Ishikawa (cell line): Measurements from ENCODE around the gene RMI2.

ENCODE experiments used
- CEBPB ChIP-seq: IDR thresholded peaks from 2 replicates; pipeline ENCODE4 v1.6.1; 2012
- CREB1 ChIP-seq: IDR thresholded peaks from 2 replicates; pipeline ENCODE4 v1.6.1; 2012; ENCODE audit warnings: low read depth
- EGR1 ChIP-seq: IDR thresholded peaks from 2 replicates; pipeline ENCODE4 v1.6.1; 2012
- EP300 ChIP-seq: IDR thresholded peaks from 2 replicates; pipeline ENCODE4 v1.6.1; 2012; ENCODE audit warnings: borderline replicate concordance
- FOXM1 ChIP-seq: IDR thresholded peaks from 2 replicates; pipeline ENCODE4 v1.6.1; 2012; ENCODE audit warnings: low read depth, borderline replicate concordance
- NFIC ChIP-seq: IDR thresholded peaks from 2 replicates; pipeline ENCODE4 v1.6.1; 2012
- RAD21 ChIP-seq: IDR thresholded peaks from 2 replicates; pipeline ENCODE4 v1.6.1; 2012; ENCODE audit warnings: low read depth
- TAF1 ChIP-seq: IDR thresholded peaks from 2 replicates; pipeline ENCODE4 v1.6.1; 2012; ENCODE audit warnings: low read depth, mild to moderate bottlenecking
- TCF12 ChIP-seq: IDR thresholded peaks from 2 replicates; pipeline ENCODE4 v1.6.1; 2012; ENCODE audit warnings: low read depth
- TEAD4 ChIP-seq: IDR thresholded peaks from 2 replicates; pipeline ENCODE4 v1.6.1; 2012
- YY1 ChIP-seq: IDR thresholded peaks from 2 replicates; pipeline ENCODE4 v1.6.1; 2012; ENCODE audit warnings: low read depth
- ZBTB7A ChIP-seq: IDR thresholded peaks from 2 replicates; pipeline ENCODE4 v1.6.1; 2012; ENCODE audit warnings: low read depth
- TF ChIP-seq, protein P1 (sequence below): IDR thresholded peaks from 2 replicates; pipeline ENCODE4 v1.6.1; 2012
- TF ChIP-seq, protein P2 (sequence below): IDR thresholded peaks from 2 replicates; pipeline ENCODE4 v1.6.1; 2012
- TF ChIP-seq, protein P3 (sequence below): IDR thresholded peaks from 2 replicates; pipeline ENCODE4 v1.6.1; 2012; ENCODE audit warnings: low read depth, mild to moderate bottlenecking

The RMI2 gene

DNA sequence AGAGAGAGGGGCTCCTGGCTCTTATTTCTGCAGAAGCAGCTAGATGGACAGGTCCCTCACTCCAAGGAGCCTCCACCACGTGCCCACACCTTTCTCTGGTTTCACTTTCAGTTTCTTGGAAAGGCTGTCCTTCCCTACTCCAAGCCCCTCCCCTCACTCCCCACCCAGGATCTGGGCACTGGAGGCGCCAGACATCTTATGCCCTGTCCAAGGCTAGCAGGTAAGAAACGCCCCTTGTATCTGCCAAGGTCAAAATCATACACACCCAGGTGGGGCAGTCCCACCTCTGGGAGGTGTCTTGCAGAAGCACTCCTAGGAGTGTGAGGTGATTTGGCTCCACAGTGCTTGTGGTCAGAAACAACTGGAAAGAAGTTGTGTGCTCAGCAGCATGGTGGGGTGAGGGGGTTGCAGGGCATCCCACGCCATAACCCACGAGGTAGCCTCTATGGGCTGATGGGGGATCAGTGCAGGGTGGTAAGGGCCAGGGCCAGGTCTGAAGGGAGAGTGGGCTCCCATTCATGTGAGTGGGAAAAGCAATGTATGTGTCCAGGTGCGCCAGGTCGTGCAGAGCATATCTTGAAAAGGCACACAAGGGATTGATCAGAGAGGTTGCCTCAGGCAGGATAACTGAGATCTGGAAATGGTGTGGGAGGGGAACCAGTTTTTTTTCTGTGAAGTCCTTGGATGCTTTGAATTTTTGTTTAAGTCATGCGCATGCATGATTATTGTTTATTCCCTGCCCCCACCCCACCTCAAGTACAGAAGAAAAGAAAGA, 32.4 kb upstream of the RMI2 start:
- no peak for TF ChIP-seq RAD21
- TF ChIP-seq YY1, result 0 out of 2 replicates have a peak, but pooled peaks have one; percentile 24
- TF ChIP-seq, protein P1, sequence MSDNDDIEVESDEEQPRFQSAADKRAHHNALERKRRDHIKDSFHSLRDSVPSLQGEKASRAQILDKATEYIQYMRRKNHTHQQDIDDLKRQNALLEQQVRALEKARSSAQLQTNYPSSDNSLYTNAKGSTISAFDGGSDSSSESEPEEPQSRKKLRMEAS, result peak; percentile 97
- no peak for TF ChIP-seq NFIC
- peak; percentile 87 for TF ChIP-seq TEAD4
- TF ChIP-seq EP300, result peak; percentile 69; the same call in 1 of the 2 replicates
- TF ChIP-seq CEBPB, result no peak
- peak; percentile 54; the same call in 1 of the 2 replicates for TF ChIP-seq ZBTB7A
- TF ChIP-seq, protein P2, sequence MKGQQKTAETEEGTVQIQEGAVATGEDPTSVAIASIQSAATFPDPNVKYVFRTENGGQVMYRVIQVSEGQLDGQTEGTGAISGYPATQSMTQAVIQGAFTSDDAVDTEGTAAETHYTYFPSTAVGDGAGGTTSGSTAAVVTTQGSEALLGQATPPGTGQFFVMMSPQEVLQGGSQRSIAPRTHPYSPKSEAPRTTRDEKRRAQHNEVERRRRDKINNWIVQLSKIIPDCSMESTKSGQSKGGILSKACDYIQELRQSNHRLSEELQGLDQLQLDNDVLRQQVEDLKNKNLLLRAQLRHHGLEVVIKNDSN, result peak; percentile 91
- no peak for TF ChIP-seq TAF1
- no peak for TF ChIP-seq EGR1
- no peak for TF ChIP-seq FOXM1
- TF ChIP-seq TCF12, result peak; percentile 41; the same call in 1 of the 2 replicates

DNA sequence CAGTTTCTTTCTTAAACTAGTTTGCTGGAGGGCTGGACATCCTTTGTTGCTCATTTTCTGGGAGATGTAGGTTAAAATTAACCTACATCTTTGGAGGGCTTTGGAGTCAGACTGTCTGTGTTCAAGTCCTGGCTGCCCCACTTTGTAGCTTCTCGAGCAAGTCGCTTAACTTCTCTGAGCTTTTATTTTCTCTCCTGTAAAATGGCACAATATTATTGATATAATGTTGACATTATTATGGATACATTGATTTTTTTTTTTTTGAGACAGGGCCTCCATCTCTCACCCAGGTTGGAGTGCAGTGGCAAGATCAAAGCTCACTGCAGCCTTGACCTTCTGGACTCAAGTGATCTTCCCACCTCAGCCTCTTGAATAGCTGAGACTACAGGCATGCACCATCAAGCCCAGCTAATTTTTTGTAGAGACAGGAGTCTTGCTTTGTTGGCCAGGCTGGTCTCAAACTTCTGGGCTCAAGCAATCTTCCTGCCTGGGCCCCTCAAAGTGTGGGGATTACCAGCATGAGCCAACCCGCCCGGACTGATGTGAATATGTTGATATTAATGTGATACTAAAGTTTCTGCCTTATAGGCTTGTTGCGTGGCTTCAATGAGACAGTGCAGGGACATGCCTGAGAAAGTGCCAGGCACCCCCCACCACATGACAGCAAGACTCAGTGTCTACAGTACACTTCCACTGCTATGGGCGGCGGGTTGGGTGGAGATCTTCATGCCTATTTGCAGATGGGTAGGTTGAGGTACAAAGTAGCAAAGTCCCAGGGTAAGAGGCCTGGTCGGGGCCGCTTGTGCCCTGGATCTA, 31.6 kb upstream of the RMI2 start:
- TF ChIP-seq CEBPB (no peak), TAF1 (no peak), TEAD4 (no peak), CREB1 (no peak), RAD21 (no peak), ZBTB7A (no peak), EGR1 (no peak), YY1 (no peak)
- TF ChIP-seq, protein P1, result no peak

DNA sequence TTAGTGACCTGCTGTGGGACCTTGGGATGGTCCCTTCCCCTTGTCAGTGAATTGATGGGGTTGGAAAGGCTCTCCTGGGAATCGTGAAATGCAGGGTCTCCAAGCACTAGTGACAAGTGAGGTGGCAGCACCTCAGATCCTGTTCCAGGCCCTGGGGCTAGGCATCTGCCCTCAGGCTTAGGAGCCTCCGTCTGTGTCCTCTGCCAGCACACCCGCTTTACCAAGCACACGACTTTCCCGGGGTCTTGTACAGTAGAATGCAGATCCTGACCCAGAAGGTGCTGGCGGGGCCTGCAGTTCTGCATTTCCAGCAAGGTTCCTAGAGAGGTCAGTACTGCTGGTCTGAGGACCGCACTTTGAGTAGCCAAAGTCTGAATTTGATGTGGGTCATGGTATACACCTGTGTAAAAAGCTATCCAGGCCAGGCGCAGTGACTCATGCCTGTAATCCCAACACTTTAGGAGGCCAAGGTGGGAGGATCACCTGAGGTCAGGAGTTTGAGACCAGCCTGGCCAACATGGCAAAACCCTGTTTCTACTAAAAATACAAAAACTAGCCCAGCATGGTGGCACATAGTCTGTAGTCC, 30.9 kb upstream of the RMI2 start:
- TF ChIP-seq YY1 (no peak), CREB1 (no peak), TEAD4 (no peak), EGR1 (no peak), EP300 (no peak), NFIC (no peak), FOXM1 (no peak), TAF1 (no peak), RAD21 (no peak), TCF12 (no peak)
- TF ChIP-seq, protein P3, sequence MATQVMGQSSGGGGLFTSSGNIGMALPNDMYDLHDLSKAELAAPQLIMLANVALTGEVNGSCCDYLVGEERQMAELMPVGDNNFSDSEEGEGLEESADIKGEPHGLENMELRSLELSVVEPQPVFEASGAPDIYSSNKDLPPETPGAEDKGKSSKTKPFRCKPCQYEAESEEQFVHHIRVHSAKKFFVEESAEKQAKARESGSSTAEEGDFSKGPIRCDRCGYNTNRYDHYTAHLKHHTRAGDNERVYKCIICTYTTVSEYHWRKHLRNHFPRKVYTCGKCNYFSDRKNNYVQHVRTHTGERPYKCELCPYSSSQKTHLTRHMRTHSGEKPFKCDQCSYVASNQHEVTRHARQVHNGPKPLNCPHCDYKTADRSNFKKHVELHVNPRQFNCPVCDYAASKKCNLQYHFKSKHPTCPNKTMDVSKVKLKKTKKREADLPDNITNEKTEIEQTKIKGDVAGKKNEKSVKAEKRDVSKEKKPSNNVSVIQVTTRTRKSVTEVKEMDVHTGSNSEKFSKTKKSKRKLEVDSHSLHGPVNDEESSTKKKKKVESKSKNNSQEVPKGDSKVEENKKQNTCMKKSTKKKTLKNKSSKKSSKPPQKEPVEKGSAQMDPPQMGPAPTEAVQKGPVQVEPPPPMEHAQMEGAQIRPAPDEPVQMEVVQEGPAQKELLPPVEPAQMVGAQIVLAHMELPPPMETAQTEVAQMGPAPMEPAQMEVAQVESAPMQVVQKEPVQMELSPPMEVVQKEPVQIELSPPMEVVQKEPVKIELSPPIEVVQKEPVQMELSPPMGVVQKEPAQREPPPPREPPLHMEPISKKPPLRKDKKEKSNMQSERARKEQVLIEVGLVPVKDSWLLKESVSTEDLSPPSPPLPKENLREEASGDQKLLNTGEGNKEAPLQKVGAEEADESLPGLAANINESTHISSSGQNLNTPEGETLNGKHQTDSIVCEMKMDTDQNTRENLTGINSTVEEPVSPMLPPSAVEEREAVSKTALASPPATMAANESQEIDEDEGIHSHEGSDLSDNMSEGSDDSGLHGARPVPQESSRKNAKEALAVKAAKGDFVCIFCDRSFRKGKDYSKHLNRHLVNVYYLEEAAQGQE, result no peak
- TF ChIP-seq, protein P2, result no peak
- TF ChIP-seq, protein P1, result no peak

DNA sequence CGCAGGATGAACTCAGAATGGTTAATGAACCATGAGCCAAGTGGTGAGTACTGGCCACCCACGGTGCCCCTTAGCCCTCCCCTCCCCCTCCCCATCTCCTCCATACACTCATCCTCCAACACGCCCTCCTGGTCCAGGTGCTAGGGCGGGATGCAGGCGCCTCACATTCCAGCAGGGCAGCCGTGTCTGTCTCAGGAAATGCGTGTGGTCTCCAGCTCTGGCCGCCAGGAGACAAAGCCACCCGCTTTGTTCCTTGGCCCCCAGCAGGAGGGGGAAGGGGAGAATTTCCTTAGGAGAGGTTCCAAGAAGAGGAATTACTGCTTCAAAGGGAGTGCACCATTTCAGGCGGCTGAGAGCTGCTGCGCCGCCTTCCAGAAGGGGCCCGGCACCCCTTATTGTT, 29.7 kb upstream of the RMI2 start:
- TF ChIP-seq EGR1 (peak; percentile 19; the same call in 1 of the 2 replicates), CREB1 (no peak), EP300 (peak; percentile 94), TAF1 (no peak), NFIC (peak; percentile 87), RAD21 (peak; percentile 22; the same call in 1 of the 2 replicates), FOXM1 (peak; percentile 85), TCF12 (peak; percentile 98), CEBPB (no peak), TEAD4 (peak; percentile 96), YY1 (peak; percentile 59)
- TF ChIP-seq, protein P1, result peak; percentile 67; the same call in 1 of the 2 replicates

DNA sequence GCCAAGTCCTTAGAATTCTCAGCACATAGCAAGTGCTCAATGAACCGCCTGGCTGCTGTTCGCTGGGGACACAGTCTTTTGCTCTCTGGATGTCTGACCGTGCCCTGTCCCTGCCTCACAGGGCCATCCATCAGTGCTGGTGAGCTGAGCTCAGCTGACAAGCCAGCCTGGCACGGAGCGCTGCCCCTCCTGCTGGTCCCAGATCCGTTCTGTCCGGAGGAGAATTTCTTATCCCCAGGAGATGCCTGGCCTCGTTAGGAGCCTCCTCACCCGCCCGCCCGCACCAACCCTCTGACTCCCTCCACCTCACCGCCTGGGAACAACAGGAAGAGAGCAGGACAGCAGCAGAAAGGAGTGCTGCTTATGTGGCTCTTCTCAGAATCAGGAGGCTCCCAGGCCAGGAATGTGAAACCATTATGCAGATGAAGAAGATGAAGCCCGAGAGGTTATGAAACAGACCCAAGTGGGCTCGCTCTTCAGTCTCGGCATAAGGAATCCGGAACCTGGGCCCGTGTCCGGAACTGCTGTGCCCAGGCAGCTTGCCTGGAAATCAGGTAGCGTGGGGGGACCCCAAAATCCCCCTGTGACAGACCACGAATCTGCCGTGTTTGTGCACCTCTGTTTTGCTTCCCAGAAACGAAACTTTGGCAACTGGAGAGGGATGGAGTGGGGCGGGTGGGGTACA, 28.8 kb upstream of the RMI2 start:
- TF ChIP-seq TAF1 (no peak), NFIC (no peak), EP300 (peak; percentile 43; the same call in 1 of the 2 replicates), TCF12 (peak; percentile 38; the same call in 1 of the 2 replicates)
